Kidney epithelial cell (primary cell): Measurements from ENCODE around the gene MNAT1. TPM values are rescaled to one million over a fixed set of nuclear protein-coding genes. Genes with fewer than 3 reads are reported as not detected.

Experiments
- DNase-seq: peaks from one replicate; pipeline ENCODE4 v3.0.0-alpha.2; 2010; ENCODE audit warnings: low read depth
- H3K27me3 ChIP-seq: 2 replicates; pipeline ENCODE4 v1.6.0; 2011; ENCODE audit warnings: low read length; ENCODE audit not compliant: control insufficient read depth, insufficient read depth
- H3K36me3 ChIP-seq: 2 replicates; pipeline ENCODE4 v1.5.1; 2011; ENCODE audit warnings: low read length; ENCODE audit not compliant: control insufficient read depth, insufficient read depth
- H3K4me3 ChIP-seq: 2 replicates; pipeline ENCODE4 v1.5.1; 2011; ENCODE audit warnings: low read depth, mild to moderate bottlenecking, control low read depth, low read length
- total RNA-seq: library from RNA; depleted of rRNA; stranded (reverse); fragments of >200 nt; gene quantifications from 2 replicates; pipeline ENCODE4 v1.2.3, GENCODE V29; 2015
- TF ChIP-seq, protein P1 (sequence below): IDR thresholded peaks from 2 replicates; pipeline ENCODE4 v1.5.1; 2011; ENCODE audit warnings: mild to moderate bottlenecking, moderate library complexity, low read length, control low read depth, inconsistent platforms; ENCODE audit not compliant: insufficient read depth, poor library complexity, severe bottlenecking

MNAT1 gene
- total RNA-seq, 1 donor from 2014 or later = 49.2 TPM

DNA sequence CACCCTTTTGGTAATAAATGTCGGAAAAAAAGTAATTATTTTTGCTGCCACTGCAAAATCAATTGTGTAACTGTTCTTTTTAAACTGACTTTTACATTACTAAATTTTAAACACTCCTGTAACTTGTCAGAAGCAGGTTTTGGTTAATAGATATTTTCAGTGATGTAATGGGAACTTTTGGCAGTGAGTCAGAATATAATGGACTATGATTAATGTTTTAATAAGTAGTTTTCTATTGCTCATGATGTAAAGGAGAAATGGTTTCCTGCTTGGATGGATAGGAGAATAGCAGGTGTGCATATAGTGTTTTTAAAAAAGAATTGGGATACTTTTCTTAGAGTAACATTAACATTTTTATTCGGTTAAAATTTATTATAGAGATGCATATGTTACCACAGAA is 187.5 kb downstream of the MNAT1 start:
- TF ChIP-seq, protein P1, sequence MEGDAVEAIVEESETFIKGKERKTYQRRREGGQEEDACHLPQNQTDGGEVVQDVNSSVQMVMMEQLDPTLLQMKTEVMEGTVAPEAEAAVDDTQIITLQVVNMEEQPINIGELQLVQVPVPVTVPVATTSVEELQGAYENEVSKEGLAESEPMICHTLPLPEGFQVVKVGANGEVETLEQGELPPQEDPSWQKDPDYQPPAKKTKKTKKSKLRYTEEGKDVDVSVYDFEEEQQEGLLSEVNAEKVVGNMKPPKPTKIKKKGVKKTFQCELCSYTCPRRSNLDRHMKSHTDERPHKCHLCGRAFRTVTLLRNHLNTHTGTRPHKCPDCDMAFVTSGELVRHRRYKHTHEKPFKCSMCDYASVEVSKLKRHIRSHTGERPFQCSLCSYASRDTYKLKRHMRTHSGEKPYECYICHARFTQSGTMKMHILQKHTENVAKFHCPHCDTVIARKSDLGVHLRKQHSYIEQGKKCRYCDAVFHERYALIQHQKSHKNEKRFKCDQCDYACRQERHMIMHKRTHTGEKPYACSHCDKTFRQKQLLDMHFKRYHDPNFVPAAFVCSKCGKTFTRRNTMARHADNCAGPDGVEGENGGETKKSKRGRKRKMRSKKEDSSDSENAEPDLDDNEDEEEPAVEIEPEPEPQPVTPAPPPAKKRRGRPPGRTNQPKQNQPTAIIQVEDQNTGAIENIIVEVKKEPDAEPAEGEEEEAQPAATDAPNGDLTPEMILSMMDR = no peak
- Histone ChIP-seq H3K4me3 (no peak overlapping the region), H3K27me3 (no peaks in the 10 kb centered on the region), H3K36me3 (no peaks in the 10 kb centered on the region)
- DNase-seq = no peak

DNA sequence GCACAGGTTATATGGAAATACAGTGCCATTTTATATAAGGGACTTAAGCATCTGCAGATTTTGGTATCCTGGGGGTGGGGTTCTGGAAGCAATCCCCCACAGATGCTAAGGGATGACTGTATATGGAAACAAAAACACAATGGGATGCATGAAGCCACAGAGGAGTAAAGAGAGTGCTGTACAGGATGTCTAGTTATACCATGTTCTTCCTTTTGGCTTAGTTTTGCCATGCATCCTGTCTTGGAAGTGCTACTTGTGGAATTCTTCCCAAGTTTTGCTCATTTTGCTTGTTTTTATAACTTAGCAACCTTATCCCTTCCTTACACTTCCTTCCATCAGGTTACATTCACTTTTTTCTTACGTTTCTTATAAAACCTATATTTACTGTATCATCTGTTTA is 190.7 kb downstream of the MNAT1 start:
- TF ChIP-seq, protein P1 = no peak
- Histone ChIP-seq H3K4me3 (no peak overlapping the region), H3K36me3 (no peaks in the 10 kb centered on the region), H3K27me3 (no peaks in the 10 kb centered on the region)
- no peak for DNase-seq

DNA sequence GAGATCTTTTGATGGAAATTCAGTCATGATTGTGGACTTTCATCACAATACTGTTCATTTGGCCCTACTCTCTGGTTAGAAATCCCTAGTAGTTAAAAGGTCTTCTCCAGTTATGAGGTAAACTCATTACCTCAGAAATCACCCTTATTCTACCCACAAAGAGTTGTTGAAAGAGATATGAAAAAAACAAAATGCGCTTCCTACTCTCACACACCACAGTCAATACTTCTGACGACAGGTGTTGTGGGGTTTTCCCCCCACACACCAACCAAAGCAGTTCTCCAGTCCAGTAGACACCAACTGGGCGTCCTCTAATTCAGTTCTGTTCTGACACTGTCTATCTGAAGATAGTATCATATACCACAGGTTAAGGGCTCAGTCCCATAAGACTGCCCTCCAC is 191.4 kb downstream of the MNAT1 start:
- TF ChIP-seq, protein P1 = no peak
- no peak for DNase-seq
- H3K36me3 ChIP-seq = no peaks in the 10 kb centered on the region
- no peak overlapping the region for H3K4me3 ChIP-seq
- H3K27me3 ChIP-seq = no peaks in the 10 kb centered on the region

DNA sequence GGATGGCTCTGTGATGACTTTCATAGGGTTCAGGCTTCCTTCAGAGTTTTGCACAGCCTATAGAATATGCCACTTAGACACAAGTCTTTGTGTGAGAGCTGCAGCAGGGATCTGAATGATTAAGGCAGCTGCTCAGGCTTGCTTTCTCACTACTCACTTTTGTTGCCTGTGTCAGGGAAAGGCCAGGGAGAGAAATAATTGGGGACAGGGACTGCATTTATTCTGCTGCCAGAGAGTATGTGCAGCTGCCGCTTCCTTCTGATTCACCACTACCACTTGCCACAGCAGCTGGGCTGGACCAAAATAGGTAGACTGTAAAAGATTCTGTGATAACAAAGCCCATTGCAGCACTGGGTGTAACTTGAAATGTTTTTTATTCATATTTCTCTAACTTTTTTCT is 196.7 kb downstream of the MNAT1 start:
- Histone ChIP-seq H3K4me3 (no peak overlapping the region), H3K27me3 (no peaks in the 10 kb centered on the region), H3K36me3 (no peaks in the 10 kb centered on the region)
- DNase-seq = no peak
- TF ChIP-seq, protein P1 = no peak

DNA sequence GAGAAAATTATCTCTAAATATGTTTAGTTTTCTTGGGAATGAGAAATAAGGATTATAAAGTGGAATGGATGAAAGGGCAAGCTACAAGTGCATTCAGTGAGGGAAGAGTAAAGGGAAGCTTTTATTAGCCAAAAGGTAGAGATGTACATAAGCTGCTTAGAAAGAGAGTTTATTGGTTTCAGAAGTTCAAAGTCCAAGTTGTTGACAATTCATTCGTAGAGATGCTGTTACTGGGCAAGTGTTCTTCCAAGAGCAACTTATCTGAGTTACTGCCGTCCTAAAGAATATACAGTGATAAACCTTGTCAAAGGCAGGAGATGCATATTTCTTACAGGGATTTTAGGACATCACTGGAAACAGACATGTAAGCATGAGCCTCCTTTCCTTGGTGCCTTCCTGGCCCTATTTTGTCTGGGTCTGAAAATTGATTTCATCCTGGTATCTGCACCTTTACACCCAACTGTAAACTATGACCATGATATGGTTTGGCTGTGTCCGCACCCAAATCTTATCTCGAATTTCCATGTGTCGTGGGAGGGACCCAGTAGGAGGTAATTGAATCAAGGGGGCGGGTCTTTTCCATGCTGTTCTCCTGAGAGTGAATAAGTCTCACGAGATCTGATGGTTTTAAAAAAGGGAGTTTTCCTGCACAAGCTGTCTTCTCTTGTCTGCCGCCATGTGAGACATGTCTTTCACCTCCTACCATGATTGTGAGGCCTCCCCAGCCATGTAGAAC is 199.5 kb downstream of the MNAT1 start:
- no peaks in the 10 kb centered on the region for H3K27me3 ChIP-seq
- H3K36me3 ChIP-seq = no peaks in the 10 kb centered on the region
- DNase-seq = no peak
- TF ChIP-seq, protein P1 = no peak
- H3K4me3 ChIP-seq = no peak overlapping the region

DNA sequence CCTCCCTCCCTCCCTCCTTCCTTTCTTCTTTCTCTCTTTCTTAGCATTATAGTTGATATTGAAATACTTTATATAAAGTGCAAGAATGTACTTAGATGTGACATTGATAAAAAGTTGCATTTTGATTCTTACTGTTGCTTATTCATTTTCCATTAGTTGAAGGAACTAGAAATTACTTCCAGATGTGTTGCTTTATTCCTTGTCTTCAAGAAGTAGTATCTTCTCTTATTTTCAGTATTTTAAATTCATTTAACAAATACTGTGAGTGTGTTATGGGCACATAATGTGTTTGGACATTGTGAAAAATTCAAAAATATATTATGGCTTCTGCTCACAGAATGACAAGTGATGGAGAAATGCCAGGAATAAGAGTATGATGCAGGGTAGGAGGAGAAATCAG is 200.8 kb downstream of the MNAT1 start:
- H3K4me3 ChIP-seq = no peak overlapping the region
- no peaks in the 10 kb centered on the region for H3K36me3 ChIP-seq
- DNase-seq = no peak
- H3K27me3 ChIP-seq = no peaks in the 10 kb centered on the region
- TF ChIP-seq, protein P1 = no peak
